Cortex of kidney (tissue), 1 donor: Measurements from ENCODE around the gene SRGAP2C.
"Not testable (repeated sequence)": the region's sequence is repeated elsewhere in the genome, so short reads cannot be mapped to it uniquely, and the experiment has no call there.

Experiments
- DNase-seq: peaks from one replicate; lab custom pipeline; 2025; lab: John Stamatoyannopoulos, UW

SRGAP2C gene

DNA sequence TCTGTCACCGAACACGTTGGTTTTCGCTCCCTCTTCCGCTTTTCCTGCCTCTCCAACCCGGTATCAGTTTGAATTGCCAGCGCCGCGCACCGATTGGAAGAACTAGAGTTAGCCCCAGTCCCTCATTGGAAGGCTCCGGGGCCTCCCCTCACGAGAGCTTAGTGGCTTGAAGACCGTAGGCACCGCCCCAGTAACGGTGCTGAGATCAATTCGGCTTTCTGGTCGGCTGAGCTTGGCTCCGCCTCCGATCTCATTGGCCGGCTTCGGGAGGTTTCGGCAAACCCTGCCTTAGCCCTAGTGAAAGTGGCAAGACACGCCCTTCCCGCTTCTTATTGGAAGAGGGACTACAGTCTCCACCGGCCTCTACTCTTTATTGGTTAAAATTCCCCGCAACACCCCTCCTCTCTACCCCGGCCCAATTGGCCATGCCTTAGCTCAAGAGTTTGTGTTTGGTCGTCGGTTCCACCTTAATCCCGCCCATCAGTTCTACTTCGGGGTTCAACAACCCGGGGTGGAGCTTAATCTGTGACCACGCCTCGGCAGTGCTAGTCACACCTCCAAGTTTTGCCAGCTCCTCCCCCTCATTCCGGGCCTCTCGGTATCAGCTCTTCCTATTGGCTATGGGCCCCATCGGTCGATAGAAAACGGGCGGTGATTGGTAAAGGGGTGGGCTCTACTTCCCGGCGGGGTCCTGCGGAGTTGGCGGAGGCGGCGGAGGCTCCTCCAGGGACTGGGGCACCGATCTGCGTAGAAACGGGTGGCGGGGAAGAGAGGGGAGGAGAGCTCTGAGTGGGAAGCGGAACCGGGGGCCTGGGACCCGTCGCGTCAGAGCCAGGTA is at the start of gene SRGAP2C, which contains the start of gene FAM72B:
Gene SRGAP2C (plus strand): TSS at position 686 of the 838 bp plus-strand sequence. CDS start 2,472 bp downstream, outside the sequence.
Gene FAM72B (minus strand): TSS at position 51 of the 838 bp plus-strand sequence. CDS start 851 bp downstream, outside the sequence.
- DNase-seq, result not testable (repeated sequence)

DNA sequence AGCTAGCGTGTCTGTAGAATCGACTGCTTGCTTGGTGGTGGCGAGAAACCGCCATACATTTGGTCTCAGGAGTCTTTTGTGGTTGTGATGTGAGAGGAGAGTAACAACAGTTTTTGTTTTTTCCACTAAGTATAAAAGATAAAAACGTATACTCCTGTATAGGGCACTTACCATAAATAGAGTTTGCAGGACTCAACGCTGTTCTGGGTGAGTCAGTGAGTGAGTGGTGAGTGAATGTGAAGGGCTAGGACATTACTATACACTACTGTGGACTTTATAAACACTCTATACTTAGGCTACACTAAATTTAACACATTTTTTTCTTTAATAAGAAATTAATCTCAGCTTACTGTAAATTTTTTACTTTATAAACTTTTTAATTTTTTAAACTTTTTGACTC is 44.4 kb upstream of the SRGAP2C start:
- not testable (repeated sequence) for DNase-seq

DNA sequence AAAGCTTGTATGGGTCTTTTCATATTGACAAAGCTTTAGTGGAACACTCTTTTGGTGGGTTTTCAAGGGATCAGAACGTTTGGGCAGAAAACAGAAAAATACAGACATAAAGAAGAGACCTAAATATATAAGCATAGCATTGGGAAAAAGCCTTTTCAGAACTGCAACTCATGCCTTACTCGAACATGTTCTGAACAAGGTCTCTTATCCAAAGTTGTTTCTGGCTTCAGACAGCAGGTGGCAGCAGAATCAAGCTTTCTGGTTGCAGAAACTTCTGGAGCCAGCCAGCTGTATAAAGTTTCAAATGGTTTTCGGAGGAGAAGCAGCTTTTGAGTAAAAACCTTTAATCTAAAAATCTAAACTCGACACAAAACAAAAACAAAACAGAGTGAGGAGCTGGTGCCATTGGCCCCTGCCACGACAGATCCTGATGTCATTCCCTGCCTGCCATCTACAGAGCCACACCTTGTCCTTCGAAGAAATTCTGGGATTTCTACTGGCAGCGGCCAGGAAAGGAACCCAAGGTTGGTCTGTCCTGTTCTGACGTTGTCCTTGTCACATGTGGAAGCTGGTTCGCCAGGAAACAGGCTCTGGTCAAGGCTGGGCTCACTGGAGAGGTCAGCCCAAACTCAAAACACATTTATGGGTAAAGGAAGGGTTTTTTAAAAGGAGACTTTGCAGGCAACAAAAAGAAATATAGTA is 36.1 kb upstream of the SRGAP2C start:
- DNase-seq, result not testable (repeated sequence)

DNA sequence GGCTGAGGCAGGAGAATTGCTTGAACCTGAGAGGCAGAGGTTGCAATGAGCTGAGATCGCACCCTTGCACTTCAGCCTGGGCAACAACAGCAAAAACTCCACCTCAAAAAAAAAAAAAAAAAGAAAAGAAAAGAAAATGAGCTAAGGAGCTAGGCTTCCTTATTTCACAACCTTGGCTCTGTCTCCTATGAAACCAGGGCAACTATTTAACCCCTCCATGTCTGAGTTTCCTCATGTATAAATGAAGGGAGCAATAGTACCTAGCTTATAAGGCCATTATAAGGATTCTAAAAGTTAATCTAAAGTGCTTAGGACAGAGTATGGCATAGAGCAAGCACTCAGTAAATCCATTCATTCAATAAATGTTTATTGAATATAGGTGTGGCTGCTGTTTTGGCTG is 33.5 kb upstream of the SRGAP2C start:
- not testable (repeated sequence) for DNase-seq

DNA sequence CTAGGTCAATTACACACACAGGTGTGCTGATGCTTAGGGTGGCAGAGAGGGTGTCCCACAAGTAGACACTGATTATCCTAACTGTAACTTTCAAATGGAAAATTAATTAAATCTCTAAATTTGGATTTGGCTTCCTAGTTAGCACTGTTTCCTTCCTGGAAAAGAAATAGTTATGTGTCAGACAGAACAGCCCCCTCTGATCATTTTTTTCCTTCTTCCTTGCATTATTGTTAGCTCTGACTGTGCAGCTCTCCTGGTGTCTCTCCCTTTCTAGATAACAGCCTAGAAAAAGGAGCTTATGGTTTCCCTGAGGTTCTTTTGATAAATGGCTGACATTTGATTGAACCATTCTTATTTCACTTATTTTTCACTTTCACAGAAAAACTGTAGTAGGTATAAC is 32.0 kb upstream of the SRGAP2C start:
- not testable (repeated sequence) for DNase-seq

DNA sequence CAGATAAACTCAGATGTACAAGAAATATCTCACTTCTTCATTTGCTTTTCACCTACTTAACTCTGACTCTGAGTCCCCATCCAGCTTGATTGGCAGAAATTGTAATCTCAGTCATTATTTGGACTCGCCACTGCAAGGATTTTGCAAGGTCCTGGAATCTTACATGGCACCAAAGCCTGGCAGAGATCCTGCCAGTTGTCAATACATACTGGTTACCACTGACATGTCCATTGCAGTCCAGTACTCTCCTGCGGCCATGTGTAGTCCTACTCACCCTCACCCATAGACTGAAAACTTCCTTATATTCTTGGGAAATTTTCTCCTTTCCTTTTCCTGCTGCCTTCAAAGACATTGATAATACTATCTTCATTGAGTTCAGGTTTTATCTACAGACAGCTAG is 30.0 kb upstream of the SRGAP2C start:
- DNase-seq, result not testable (repeated sequence)

DNA sequence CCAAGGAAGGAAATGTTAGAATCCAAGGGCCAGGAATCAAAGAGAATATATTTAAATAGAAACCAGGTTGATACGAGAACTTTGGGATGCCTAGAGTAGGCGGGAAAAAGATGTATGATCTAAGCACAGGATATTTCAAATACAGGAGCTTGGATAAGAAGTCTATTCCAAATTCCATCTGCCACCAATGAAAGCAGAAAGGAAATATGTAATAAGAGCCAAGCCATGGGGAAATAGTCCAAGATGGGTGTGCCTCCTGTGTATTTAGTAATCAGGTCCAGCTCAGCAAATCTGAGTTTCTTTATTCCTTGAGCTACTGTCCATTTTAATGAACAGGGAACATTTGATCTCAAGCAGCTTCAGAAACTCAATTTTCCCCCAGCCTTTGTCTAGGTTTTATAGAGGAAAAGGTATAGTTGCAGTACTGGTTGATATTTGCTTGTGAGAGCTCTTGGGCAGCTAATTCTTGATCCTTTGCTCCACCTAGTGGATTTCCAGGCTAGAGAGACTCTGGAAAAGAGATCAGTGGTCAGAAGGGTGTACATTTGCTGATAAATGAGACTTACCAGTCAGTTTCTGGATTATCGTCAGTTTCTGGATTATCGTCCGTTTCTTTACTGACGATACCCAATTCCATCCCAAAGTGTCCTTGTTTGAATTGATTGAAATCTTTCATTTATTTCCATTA is 29.0 kb upstream of the SRGAP2C start:
- not testable (repeated sequence) for DNase-seq

DNA sequence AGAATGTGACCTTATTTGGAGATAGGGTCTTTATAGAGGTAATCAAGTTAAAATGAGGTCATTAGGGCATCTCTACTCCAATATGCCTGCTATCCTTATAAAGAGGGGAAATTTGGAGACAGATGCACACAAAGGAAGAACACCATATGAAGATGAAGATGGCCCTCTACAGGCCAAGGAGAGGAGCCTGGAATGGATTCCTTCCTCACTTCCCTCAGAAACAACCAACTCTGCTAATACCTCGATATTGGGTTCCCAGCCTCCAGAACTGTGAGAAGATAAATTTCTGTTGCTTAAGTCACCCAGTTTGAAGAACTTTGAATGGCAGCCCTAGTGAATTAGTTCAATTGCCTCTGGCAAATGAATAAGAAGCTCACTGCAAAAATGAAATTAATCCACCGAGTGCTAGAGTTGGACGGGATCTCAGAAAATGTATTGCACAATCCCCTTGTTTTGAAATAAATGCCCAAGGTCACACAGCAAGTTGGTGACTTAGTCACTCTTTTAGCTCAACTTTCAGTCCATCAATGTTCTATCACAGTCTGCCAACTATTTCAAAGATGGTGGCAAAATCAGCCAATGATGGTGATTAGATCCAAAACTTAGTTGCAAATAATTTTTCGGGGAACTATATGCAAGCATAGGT is 27.7 kb upstream of the SRGAP2C start:
- DNase-seq, result not testable (repeated sequence)

DNA sequence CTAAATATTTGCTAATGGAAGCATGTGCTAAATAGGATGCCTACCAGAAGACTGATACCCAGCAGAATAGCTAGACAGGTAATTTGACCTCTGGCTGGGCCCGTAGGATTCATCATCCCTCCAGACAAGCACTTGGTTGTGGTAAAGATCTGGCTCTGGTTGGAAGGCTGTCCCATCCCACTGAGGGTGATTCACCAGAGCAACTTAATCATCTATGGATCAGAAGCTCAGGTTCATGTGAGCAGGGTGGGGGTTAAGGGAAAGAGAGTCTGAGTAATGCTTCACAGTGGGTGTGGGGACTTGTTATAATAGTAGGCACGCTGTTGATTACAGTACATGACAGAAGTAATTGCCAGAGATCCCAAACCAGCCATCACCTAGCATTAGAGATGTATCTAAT is 27.2 kb upstream of the SRGAP2C start:
- DNase-seq, result not testable (repeated sequence)

DNA sequence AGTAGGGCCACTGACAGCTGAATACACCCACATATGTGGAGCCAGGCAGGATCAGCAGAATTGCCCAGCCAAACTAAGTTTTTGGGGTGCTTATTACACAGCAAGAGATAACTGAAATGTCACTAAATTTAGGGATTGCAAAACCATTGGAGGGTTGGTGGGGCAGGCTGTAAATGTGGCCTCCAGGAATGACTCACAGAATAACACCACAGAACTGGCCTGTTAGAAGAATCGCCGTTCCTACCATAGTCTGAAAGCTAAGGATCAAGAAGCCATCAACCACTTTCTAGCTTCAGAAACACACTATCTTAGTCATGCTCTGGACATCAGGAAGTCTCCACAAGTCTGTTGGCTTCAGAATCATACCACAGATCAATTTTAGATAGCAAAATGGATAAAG is 24.7 kb upstream of the SRGAP2C start:
- DNase-seq, result not testable (repeated sequence)

DNA sequence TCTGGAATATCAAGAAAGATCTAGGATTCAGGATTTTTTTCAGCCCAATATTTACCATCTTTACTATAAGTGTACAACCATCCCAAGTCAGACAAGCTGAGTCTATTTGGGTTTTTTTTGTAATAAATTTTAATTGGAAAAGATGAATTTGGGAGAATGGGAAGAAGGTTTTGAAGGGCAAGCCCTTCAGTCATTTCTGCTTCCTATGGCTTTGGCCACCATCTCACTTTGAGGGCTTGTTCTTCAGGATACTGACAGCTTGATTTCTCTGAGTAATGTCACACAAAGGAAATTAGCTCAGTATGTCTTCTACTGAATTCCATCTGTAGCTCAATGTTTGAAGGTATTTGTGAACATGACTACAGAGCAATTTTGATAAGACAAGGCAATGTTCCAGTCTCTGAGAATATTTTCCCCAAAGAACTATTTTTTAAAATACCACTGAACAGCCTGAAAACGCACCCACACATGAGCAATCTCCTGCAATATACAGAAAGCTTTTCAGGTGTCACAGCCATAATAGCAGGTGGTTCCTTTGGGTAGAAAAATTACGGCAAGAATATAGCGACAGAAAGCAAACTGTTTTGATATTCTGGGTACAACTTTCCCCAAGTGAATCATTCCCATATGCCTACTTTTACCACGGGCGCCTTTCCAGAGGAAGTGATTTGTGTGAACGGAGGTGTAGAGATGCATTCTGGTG is 23.4 kb upstream of the SRGAP2C start:
- DNase-seq, result not testable (repeated sequence)

DNA sequence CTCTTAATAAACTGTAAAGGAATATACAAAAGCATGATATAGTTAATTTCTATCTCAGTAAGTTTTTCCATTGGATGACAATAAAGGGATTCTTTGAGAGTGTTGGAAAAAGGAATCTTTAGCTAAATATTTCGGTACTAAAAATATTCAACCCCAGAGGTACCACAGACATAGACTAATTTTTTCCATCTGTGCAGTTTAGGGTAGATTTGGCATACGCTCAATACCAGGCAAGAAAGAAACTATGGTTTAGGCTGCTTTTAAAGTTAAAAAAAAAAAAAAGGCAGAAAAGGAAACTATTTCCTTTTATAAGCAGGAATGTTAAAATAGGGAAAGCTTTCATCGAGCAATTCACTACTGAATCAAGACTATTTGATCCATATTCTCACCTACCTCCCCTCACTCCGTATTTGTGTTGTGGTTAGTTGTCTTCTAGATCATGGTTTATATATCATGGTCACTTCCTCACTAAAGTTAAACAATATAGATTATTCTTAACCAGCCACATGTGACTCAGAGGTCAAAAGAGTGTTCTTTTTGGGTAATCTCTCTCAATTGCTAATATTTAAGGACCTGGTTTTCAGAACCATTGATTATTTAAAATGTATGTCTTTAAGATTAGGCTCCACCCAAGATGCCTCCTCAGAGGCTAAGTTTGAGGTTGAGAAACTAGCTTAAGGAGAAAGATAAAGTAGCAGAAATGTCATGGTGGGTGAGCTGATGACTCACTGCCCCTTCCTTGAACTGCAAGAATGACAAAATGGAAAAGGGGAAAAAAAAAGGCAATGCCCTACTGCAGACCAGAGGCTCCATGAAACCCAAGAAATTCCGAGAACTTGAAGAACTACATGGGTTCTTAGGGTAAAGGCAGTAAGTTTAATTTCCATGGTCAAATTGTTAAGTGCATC is 20.7 kb upstream of the SRGAP2C start:
- DNase-seq, result not testable (repeated sequence)

DNA sequence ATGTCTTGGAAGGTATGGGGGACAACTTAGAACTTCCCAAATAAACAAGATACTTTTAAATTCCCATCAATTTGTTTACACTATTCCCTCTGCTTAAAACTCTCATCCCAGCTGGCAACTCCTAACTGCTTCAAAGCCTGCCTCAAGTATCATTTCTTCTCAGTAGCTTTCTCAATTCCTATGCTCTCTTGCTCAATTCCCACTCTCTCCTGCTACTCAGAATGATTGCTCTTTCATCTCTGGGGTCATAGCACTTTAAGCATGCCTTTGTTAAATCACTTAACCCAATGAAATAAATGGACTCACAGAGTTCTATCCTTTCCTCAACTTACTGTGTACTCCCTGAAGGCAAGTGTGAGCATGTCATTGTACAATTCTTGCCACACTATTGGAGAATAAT is 19.5 kb upstream of the SRGAP2C start:
- DNase-seq, result not testable (repeated sequence)

DNA sequence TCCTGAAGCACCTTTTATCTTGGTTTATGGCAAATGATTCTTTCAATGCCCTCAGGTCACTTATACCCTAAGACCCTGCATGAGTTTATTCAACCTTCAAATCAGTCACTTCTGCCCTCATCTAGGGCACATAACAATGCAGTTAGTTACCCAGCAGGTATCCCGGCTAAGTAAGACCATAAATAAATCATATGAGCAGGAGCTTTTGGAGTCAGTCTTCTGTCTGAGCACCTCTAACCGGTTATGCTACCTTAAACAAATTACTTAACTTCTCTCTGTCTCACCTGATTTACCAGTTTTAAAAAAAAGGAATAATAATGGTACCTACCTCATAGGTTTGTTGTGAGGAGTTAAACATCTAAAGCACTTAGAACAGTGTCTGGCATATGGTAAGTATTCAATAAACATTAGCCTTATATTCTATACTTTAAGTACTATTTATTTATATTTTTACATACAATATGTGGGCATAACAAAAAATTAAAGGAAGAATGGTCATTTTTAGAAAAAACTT is 17.5 kb upstream of the SRGAP2C start:
- DNase-seq, result not testable (repeated sequence)

DNA sequence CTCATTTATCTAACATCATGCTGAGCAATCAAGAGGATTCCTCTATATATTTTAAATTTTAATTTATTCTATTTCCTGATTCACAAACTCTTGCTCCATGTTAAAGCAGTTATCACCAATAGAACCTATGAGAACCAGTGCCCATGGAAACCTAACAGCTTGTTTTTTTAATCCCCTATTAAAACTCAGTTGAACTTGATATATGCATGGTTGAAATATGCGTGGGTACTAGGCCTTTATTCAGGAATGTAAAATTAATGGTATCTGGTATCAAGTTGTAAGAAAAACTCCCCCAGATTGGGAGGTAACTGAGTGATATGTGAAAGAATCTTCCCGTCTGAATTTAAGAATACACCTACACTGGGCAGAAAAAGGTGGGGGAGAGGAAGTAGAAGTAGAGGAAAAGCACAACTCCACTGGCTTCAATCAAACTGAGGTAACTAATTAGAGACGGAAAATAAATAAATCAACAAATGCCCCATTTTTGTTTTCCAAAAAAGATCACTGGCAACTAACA is 16.6 kb upstream of the SRGAP2C start:
- DNase-seq, result not testable (repeated sequence)

DNA sequence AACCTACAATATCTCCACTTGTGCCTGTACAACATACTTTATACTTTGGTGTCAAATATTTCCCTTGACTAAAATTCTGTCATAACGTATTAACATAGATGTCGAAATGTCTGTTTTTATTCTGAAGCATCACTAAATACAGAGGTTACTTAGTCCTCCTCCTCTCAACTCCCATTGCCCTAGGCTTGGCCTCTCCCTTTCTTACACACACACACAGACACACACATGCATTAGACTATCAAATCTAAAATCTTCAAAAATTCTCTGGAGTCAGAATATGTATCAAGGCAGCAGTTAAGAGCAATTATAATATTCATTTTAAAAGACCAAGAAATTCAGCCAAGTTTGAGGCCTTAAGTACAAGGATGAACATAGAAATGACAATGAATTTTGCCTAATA is 8.1 kb upstream of the SRGAP2C start:
- not testable (repeated sequence) for DNase-seq

DNA sequence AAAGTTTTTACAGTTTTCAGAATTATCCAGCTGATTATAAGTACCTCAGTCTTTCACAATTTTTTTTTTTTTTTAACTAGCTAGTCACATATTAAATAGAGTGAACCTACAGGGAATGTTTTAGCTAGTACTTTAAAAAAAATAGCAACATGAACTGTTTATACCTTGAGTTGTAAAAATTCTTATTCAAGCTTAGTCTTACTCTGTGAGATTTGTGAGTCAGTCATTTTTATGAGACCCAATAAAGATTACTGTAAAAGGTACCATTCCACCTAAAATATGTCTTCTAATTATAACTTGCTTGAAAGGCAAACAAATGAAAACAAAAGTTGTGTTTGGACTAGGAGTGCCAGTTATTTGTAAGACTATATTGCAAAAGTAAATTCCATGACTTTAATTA is 6.6 kb upstream of the SRGAP2C start:
- DNase-seq, result not testable (repeated sequence)

DNA sequence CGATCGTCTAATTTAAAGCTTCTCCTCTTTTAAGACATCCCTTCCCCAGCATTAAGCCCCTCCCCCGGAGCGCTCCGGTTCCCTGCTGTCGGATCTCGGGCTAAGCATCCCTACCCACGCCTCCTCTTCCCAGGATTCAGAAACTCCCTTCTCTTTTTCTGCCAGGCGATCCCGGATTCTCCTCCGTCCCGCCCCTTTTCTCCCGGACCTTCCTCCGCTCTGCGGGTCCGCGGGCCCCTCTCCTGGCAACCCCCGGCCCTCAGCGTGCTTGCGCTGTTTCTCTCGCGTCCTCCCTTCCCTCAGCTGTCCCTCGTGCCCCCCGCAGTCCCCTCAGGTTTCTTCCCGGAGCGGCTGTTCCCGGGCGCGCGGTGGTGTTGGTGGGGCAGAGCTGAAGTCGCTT is 908 bp upstream of the SRGAP2C start:
- DNase-seq, result not testable (repeated sequence)

DNA sequence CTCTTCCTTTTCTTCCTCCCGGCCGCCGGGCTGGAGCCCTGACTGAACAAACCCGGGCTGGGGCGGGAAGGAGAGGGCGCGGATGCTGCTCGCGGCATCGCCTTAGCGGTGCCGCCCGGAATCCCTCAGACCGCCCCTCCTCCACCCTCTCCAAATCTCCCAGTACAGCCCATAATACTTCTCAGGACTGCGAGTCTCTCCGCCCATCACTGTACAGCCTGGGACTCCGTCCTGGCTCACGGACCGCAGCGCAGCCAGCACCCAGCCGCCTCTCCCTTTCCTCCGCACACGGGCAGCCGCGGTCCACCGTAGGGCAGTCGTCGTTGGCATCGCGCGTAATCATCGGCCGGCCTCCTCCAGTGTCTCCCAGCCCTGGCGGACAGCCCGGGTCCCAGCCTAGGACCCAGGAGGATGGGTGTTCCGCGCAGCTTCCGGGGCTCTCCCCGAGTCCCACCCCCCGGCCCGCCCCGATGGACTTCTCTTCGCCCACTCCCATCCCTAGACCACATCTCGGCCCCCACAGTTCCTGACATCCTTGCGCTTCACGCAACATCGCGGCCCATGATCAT is 449 bp downstream of the SRGAP2C start:
- DNase-seq, result not testable (repeated sequence)
